ENCODE measurements around the gene INPPL1.
"Not testable (repeated sequence)": the region's sequence is repeated elsewhere in the genome, so short reads cannot be mapped to it uniquely, and the experiment has no call there.

INPPL1 gene, protein sequence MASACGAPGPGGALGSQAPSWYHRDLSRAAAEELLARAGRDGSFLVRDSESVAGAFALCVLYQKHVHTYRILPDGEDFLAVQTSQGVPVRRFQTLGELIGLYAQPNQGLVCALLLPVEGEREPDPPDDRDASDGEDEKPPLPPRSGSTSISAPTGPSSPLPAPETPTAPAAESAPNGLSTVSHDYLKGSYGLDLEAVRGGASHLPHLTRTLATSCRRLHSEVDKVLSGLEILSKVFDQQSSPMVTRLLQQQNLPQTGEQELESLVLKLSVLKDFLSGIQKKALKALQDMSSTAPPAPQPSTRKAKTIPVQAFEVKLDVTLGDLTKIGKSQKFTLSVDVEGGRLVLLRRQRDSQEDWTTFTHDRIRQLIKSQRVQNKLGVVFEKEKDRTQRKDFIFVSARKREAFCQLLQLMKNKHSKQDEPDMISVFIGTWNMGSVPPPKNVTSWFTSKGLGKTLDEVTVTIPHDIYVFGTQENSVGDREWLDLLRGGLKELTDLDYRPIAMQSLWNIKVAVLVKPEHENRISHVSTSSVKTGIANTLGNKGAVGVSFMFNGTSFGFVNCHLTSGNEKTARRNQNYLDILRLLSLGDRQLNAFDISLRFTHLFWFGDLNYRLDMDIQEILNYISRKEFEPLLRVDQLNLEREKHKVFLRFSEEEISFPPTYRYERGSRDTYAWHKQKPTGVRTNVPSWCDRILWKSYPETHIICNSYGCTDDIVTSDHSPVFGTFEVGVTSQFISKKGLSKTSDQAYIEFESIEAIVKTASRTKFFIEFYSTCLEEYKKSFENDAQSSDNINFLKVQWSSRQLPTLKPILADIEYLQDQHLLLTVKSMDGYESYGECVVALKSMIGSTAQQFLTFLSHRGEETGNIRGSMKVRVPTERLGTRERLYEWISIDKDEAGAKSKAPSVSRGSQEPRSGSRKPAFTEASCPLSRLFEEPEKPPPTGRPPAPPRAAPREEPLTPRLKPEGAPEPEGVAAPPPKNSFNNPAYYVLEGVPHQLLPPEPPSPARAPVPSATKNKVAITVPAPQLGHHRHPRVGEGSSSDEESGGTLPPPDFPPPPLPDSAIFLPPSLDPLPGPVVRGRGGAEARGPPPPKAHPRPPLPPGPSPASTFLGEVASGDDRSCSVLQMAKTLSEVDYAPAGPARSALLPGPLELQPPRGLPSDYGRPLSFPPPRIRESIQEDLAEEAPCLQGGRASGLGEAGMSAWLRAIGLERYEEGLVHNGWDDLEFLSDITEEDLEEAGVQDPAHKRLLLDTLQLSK

DNA sequence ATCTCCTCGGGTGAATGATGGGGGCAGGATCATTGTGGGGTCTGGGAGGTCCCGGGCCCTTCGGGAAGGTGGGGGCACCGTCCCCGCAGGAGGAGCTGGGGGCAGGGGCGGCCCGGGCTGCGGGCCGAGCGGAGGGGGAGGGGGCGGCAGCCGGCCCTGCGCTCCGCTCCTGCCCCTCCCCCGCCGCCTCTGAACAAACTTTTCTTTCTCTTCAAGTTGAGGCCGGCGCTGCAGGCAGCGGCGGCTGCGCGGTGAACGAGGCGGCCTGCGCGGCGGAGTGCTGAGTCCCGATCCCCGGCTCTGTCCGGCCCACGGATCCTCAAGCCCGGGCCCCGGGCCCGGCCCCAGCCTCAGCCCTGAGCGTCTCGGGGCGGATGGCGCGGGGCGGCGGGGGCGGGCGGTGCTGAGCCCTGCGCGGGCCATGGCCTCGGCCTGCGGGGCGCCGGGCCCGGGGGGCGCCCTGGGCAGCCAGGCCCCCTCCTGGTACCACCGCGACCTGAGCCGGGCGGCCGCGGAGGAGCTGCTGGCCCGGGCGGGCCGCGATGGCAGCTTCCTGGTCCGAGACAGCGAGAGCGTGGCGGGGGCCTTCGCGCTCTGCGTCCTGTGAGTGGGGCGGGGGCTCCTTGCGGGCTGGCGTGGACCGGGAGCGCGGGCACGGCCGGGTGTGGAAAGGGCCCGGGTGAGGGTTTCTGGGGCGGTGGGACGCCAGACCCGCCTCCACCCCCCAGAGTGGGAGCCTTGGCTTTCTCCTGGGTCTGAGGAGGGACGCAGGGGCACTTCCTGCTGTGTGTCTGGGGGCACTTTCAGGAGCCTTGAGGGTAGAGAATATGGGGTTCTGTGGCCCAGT lies at the start of gene INPPL1:
Gene INPPL1 (plus strand): TSS at position 204 of the 847 bp plus-strand sequence. CDS start 218 bp downstream, at position 422.
- peak in 1 of 2 donors; percentile 18 for DNase-seq (ENCODE audit: low read depth in 2 of 2)

DNA sequence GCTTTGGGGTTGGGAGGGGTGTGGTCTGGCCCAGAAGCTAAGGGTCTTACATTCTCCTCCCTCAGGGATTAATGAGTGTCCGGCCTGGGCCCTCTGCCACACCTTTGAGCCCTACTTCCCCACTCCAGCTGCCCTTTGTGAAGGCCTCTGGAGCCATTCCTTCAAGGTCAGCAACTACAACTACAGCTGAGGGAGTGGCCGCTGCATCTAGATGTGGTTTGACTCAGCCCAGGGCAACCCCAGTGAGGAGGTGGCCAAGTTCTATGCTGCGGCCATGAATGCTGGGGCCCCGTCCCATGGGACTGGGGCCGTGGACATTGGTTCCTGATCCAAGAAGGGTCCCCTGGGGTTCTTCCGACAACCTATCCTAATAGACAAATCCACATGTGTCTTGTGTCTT lies 46.9 kb upstream of the INPPL1 start:
- no peak for DNase-seq (ENCODE audit: low read depth in 2 of 2)

DNA sequence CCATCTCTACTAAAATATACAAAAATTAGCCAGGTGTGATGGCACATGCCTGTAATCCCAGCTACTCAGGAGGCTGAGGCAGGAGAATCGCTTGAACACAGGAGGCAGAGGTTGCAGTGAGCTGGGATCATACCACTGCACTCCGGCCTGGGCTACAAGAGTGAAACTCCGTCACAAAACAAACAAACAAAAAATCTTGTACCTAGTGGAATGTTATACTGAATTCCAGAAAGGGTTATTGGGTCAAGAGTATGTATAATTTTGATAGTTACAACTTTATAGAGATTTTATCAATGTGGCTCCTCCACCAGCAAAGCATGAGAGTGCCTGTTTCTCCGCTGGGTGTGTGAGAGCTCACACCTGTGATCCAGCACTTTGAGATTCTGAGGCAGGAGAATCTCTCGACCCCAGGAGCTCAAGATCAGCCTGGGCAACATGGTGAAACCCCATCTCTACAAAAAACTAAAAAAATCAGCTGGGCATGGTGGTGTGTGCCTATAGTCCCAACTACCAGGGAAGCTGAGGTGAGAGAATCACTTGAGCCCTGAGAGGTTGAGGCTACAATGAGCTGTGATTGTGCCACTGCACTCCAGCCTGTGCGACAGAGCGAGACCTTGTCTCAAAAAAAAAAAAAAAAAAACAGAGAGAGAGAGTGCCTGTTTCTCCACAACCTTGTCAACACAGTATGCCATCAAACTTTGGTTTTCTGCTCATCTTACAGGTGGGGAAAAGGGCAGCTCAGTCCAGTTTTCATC lies 45.3 kb upstream of the INPPL1 start:
- no peak for DNase-seq (ENCODE audit: low read depth in 2 of 2)

DNA sequence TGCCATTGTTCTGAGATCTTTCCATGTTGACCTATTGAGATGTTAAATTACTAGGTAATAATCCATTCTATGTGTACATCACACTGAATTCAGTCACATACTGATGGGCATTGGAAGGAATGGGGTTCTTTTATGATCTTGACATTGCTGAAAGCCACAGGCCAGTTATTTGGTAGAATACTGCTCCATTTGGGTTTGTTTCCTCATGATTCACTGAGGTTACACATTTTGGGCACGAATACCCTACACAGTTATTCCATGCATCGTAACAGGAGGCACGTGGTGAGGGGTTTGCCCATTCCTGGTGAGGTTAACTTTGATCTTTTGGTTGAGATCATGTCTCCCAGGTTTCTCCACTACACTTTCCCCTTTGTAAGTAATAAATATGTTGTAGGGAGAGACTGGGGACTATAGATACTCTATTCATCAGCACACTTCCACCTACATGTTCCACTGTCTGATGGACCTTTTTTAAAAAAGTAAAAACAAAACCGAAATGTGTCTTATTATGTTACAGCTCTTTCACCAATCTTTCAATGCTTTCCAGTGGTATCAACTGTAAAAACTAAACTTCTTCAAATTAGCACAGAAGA lies 44.7 kb upstream of the INPPL1 start:
- no peak for DNase-seq (ENCODE audit: low read depth in 2 of 2)

DNA sequence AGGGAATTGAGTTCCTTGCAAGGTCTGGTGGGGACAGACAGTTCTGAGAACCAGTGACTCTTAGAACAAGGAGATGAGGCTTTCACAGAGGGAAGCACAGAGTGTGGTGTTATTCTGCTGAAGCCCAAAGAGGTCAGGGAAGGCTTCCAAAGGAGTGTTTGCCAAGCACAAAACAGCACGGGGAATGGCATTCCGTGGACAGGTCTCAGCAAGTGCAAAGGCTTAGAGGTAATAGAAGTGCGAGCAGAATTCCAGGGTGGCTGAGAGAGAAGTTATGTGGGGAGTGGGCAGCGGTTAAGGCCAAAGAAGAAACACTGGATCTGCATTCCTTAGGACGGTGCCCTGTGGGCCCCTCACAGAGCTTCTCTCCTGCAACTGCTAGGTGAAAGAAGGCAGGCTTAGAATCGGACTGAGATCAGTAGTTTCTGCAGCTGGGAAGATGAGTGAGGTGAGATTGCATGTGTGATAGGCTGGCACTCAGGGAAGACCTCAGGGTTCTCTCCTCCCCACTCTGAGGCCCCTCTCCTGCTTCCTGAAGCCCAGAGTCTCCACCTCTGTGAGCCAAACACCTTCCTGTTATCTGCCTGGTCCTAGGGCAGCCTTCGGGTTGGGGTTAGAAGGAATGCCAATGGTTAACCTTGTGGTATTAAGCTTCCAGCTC lies 43.5 kb upstream of the INPPL1 start:
- DNase-seq (ENCODE audit: low read depth in 2 of 2): not testable (repeated sequence)

DNA sequence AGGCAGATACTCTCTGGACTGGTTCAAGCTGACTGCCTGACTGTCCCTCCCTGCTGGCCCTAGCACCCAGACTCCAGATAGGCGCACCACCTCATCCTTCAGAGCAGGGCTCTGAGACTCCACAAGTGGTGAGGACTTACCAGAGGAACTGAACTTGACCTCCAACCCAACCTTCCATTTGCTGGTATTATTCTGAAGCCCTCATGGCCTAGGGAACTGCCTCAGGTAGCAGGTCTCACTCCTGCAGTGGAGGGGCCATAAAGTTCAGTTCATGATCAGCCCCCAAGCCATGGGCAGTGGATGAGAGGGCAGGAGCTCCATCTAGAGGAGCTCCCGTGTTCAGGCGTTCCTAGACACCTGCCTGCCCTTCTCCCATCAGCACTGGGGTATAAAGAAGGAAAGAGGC lies 43.0 kb upstream of the INPPL1 start:
- DNase-seq (ENCODE audit: low read depth in 2 of 2): not testable (repeated sequence)

DNA sequence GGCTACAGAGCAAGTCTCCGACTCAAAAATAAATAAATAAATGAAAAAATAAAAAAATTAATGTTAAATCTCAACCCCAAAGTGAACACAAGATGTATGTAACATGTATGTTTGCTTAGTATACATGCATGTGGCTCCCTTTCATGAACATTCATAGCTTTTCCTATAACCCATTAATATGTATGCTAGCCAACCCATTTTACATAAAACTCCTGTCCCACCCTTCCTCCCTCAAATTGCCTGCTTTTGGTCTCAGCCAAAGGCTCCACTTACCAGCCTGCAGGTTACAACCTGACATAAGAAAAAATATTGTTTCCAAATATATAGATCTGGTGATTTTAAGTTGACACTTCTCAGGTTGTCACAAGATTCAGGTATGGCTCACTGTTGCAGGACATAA lies 36.3 kb upstream of the INPPL1 start:
- no peak for DNase-seq (ENCODE audit: low read depth in 2 of 2)

DNA sequence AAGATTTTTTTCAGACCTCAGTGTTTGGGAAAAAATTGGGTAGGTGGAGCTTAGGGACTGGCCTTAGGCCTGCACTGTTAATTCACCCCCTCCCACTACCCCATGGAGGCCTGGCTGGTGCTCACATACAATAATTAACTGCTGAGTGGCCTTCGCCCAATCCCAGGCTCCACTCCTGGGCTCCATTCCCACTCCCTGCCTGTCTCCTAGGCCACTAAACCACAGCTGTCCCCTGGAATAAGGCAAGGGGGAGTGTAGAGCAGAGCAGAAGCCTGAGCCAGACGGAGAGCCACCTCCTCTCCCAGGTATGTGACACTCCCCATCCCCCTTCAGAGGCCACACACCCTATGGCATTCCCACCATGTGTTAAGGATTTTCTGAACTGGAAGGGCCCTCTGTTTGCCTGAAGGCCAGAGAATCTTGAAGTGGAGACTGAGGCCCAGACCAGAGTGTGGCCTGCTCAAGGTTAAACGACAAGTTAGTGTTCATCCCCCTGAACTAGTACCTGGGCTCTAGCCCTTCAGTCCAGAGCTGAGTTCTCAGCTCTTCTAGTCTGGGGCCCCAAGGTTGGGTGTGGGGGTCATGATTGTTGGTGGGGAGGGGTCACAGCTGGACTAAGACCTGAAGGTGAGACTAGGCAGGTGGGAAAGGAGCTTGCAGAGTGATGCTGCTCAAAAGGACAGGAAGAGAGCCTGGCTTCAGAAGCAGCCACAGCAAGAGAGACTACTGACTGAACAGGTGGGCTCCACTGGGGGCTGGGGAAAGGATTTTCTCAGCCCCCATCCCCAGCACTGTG lies 34.9 kb upstream of the INPPL1 start:
- DNase-seq (ENCODE audit: low read depth in 2 of 2): no peak

DNA sequence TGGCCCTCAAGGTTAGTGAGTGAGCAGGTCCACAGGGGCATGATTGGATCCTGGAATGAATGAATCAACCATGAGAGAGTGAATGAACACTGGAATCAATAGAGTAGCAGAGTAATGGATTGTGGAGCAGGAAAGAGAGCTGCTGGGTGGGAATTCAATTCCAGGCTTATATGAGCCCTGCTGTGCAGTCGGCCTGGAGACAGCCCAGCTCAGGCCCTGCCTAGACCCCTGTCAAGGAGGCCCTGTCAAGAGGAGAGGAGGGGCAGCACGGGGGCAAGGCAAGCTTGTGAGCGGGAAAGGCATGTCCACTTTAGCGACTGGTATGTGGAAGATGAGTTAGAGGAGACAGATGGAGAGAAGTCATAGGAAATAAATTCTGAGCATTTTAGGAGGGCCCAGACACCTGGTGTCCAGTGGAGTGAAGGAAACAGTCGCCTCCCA lies 33.9 kb upstream of the INPPL1 start:
- DNase-seq (ENCODE audit: low read depth in 2 of 2): no peak

DNA sequence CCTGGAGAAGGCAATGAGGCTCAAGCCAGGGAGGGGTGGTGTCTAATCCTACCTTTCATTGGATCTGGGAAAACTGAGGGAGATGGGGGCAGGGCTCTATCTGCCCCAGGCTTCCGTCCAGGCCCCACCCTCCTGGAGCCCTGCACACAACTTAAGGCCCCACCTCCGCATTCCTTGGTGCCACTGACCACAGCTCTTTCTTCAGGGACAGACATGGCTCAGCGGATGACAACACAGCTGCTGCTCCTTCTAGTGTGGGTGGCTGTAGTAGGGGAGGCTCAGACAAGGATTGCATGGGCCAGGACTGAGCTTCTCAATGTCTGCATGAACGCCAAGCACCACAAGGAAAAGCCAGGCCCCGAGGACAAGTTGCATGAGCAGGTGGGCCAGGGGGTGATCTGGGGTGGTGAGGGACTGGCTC lies 32.6 kb upstream of the INPPL1 start, which contains the start of gene FOLR1:
Gene FOLR1 (plus strand): TSS at position 180 of the 421 bp plus-strand sequence. CDS start 34 bp downstream, at position 214.
- no peak for DNase-seq (ENCODE audit: low read depth in 2 of 2)

DNA sequence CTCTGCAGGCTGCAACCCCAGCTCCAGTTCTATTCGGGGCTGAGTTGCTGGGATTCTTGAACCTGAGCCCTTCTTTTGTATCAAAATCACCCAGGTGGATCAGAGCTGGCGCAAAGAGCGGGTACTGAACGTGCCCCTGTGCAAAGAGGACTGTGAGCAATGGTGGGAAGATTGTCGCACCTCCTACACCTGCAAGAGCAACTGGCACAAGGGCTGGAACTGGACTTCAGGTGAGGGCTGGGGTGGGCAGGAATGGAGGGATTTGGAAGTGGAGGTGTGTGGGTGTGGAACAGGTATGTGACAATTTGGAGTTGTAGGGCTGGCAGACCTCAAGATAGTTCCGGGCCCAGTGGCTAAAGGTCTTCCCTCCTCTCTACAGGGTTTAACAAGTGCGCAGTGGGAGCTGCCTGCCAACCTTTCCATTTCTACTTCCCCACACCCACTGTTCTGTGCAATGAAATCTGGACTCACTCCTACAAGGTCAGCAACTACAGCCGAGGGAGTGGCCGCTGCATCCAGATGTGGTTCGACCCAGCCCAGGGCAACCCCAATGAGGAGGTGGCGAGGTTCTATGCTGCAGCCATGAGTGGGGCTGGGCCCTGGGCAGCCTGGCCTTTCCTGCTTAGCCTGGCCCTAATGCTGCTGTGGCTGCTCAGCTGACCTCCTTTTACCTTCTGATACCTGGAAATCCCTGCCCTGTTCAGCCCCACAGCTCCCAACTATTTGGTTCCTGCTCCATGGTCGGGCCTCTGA lies 28.9 kb upstream of the INPPL1 start:
- DNase-seq (ENCODE audit: low read depth in 2 of 2): no peak

DNA sequence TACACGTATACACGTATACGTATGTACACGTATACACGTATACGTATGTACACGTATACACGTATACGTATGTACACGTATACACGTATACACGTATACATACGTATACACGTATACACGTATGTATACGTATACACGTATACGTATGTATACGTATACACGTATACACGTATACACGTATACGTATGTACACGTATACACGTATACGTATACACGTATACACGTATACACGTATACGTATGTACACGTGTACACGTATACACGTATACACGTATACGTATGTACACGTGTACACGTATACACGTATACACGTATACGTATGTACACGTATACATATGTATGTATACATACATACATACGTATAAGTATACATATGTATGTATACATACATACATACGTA lies 23.1 kb upstream of the INPPL1 start:
- DNase-seq (ENCODE audit: low read depth in 2 of 2): not testable (repeated sequence)

DNA sequence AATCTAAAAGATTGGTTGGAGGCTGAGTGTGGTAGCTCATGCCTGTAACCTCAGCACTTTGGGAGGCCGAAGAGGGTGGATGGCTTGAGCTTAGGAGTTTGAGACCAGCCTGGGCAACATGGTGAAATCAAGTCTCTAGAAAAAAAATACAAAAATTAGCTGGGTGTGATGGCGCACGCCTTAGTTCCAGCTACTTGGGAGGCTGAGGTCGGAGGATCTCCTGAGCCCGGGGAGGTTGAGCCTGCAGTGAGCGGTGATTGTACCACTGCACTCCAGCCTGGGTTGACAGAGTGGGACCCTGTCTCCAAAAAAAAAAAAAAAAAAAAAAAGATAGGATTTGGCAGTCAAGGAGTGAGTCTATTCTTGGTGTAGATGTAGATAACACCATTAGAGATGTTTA lies 22.0 kb upstream of the INPPL1 start:
- DNase-seq (ENCODE audit: low read depth in 2 of 2): no peak

DNA sequence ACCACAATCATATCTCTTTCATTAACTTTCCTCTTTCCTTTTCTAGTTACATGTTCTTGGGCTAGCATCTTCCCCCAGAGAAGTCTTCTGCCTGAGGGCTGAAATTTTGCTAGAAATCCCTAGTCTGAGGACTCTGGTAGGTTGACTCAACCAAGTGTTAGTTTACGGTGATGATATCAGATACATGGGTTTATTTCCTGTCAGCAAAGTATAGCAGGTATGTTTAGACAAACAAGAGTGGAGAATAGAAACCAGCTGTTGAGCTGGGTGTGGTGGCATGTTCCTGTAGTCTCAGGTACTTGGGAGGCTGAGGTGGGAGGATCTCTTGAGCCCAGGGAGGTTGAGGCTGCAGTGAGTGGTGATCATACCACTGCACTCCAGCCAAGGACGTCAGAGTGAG lies 21.4 kb upstream of the INPPL1 start:
- no peak for DNase-seq (ENCODE audit: low read depth in 2 of 2)

DNA sequence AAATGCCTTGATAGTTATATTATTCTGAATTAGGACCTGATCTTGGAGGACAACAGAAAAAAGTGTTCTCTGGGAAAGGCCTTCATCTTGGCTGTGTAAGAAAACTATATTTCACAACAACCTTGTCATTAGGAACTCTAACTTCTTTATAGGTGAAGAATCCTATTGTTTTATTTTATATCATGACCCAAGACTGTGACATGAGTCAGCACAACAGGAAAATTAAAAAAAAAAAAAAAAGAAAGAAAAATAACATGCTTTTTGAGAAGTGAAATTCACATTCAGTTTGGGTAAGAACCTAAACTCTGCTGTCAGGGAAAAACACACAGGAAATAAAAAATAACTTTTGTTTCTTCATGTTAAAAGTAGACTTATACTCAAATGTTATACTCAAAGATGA lies 19.7 kb upstream of the INPPL1 start:
- DNase-seq (ENCODE audit: low read depth in 2 of 2): no peak

DNA sequence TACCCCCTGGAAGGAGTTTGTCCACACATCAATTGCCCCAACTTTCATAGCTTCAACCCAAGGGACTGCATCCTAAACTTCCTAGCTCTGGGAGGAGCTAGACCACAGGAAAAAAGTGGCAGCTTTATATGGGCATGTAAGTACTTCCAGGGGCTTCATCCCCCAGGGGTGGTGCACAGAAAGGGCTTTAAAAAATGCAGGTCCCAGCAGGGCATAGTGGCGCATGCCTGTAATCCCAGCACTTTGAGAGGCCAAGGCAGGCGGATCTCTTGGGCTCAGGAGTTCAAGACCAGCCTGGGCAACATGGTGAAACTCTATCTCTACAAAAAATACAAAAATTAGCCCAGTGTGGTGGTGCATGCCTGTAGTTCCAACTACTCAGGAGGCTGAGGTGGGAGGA lies 17.8 kb upstream of the INPPL1 start:
- DNase-seq (ENCODE audit: low read depth in 2 of 2): not testable (repeated sequence)

DNA sequence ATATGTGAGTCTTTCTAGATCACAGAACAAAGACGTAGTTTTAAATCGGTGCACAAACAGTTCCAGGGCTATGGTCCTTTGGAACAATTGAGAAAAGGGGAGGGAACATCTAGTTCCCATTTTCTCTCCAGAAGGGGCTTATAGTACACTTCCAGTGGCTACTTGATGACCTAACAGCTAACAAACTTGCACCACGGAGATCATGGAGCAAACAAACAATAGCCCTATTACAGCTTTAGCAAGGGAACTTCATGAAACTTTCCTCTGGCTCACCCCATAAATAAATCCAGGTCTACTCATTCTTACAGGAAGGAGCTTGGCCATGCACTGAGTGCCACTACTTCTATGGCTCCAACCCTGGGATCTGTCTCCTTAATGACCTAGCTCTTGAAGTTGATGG lies 16.3 kb upstream of the INPPL1 start:
- DNase-seq (ENCODE audit: low read depth in 2 of 2): no peak

DNA sequence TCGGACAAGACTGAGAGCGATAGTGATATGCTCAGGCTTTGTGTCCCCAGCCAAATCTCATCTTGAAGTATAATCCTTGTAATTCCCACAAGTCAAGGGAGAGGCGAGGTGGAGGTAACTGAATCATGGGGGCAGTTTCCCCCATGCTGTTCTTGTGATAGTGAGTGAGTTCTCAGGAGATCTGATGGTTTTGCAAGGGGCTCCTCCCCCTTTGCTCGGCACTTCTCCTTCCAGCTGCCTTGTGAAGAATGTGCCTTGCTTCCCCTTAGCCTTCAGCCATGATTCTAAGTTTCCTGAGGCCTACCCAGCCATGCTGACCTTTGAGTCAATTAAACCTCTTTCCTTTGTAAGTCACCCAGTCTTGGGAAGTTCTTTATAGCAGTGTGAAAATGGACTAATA lies 15.5 kb upstream of the INPPL1 start:
- no peak for DNase-seq (ENCODE audit: low read depth in 2 of 2)

All from stimulated activated CD8-positive, alpha-beta memory T cell treated with anti-CD3 and anti-CD28 coated beads, Interleukin-7, amount 100 ng/mL, for 4 hours (primary cell).